ENCODE data around the gene MYO3B. TPM values are rescaled to one million over a fixed set of nuclear protein-coding genes. Genes with fewer than 3 reads are reported as not detected.

MYO3B gene
- total RNA-seq, 1 experiment from 2014 or later: 0.50 TPM

GRCh38 chr2:170324640-170325046 is 146.7 kb downstream of the MYO3B start:
- Mint-ChIP-seq H3K4me3 (no peak overlapping the region), H3K27me3 (ENCODE audit: low read depth) (no peaks in the 10 kb centered on the region; the same call in 1 of the 2 replicates), H3K9me3 (peaks cover 15% of the 10 kb centered on the region), H3K4me1 (peaks cover 15% of the 10 kb centered on the region), H3K27ac (no peak overlapping the region), H3K36me3 (peaks cover 14% of the 10 kb centered on the region)
- peak; percentile 74 for DNase-seq (ENCODE audit: low spot score)
- ChIA-PET CTCF (interaction anchor here (0.6 to 3.9 kb wide), 22 partner anchors 9 to 833 kb away, joined by 3 to 21 read pairs (median 6); no protein-coding TSS in a partner anchor), POLR2A (no interaction called here)
- ATAC-seq: peak; percentile 89
- peak; percentile 82; the same call in 1 of the 2 replicates for TF ChIP-seq ETV6 (CRISPR knock-in tag; IDR thresholded peaks at IDR 0.05)
- no peak for TF ChIP-seq MLX (CRISPR knock-in tag; IDR thresholded peaks at IDR 0.05)
- peak; percentile 61 for TF ChIP-seq CTCF (IDR thresholded peaks at IDR 0.05)
- TF ChIP-seq SP1 (CRISPR knock-in tag; conservative IDR thresholded peaks at IDR 0.05): 0 out of 2 replicates have a peak, but pooled peaks have one; percentile 33
- TF ChIP-seq TEAD4 (CRISPR knock-in tag; IDR thresholded peaks at IDR 0.05): no peak
- peak; percentile 98 for TF ChIP-seq ZNF423 (CRISPR knock-in tag; IDR thresholded peaks at IDR 0.05)
- peak; percentile 94 for TF ChIP-seq TEAD1 (CRISPR knock-in tag; IDR thresholded peaks at IDR 0.05)
- no peak for TF ChIP-seq RELA (CRISPR knock-in tag; IDR thresholded peaks at IDR 0.05; ENCODE audit: borderline replicate concordance)
- TF ChIP-seq MAX (CRISPR knock-in tag; IDR thresholded peaks at IDR 0.05): no peak
- TF ChIP-seq ZSCAN18 (CRISPR knock-in tag; IDR thresholded peaks at IDR 0.05): 0 out of 2 replicates have a peak, but pooled peaks have one; percentile 25

GRCh38 chr2:170330881-170331280 is 152.9 kb downstream of the MYO3B start:
- DNase-seq (ENCODE audit: low spot score): no peak
- POLR2A ChIA-PET: no interaction called here
- H3K27me3 Mint-ChIP-seq (ENCODE audit: low read depth): peaks cover 5% of the 10 kb centered on the region; the same call in 1 of the 2 replicates
- peaks cover 22% of the 10 kb centered on the region for H3K9me3 Mint-ChIP-seq
- H3K27ac Mint-ChIP-seq: no peak overlapping the region
- CTCF ChIA-PET: no interaction called here
- H3K4me3 Mint-ChIP-seq: no peak overlapping the region
- peaks cover 16% of the 10 kb centered on the region for H3K36me3 Mint-ChIP-seq
- H3K4me1 Mint-ChIP-seq: no peaks in the 10 kb centered on the region
- ATAC-seq: no peak
- TF ChIP-seq STAT6 (CRISPR knock-in tag; conservative IDR thresholded peaks at IDR 0.05; ENCODE audit: low read depth): no peak
- no peak for TF ChIP-seq ATF6 (CRISPR knock-in tag; IDR thresholded peaks at IDR 0.05)
- TF ChIP-seq ZNF425 (CRISPR knock-in tag; conservative IDR thresholded peaks at IDR 0.05): no peak
- TF ChIP-seq FOXP4 (CRISPR knock-in tag; IDR thresholded peaks at IDR 0.05): no peak
- TF ChIP-seq ETV6 (CRISPR knock-in tag; IDR thresholded peaks at IDR 0.05): no peak
- no peak for TF ChIP-seq ZNF317 (CRISPR knock-in tag; IDR thresholded peaks at IDR 0.05; ENCODE audit: borderline replicate concordance, low read depth)
- no peak for TF ChIP-seq NR1H2 (CRISPR knock-in tag; IDR thresholded peaks at IDR 0.05)
- no peak for TF ChIP-seq CREM (CRISPR knock-in tag; IDR thresholded peaks at IDR 0.05)
- no peak for TF ChIP-seq SP1 (CRISPR knock-in tag; conservative IDR thresholded peaks at IDR 0.05)
- TF ChIP-seq E2F5 (CRISPR knock-in tag; IDR thresholded peaks at IDR 0.05): no peak

Data from WTC11 (cell line).